IPS-11a (cell line): ENCODE data around the gene CKB.

Experiments used
- H3K4me3 ChIP-seq: one replicate; pipeline ENCODE4 v1.5.1; 2013; ENCODE audit warnings: low read depth, low read length, control low read depth

Gene CKB

GRCh38 chr14:103550451-103551337, 28.1 kb upstream of the CKB start:
- no peak overlapping the region for H3K4me3 ChIP-seq

GRCh38 chr14:103549361-103550311, 27.0 kb upstream of the CKB start:
- H3K4me3 ChIP-seq, result no peak overlapping the region

- no peak overlapping the region for H3K4me3 ChIP-seq
Measured at GRCh38 chr14:103548463-103549351, 26.1 kb upstream of the CKB start.

GRCh38 chr14:103547941-103548462, 25.4 kb upstream of the CKB start:
- no peak overlapping the region for H3K4me3 ChIP-seq

GRCh38 chr14:103547455-103547940, 24.9 kb upstream of the CKB start:
- H3K4me3 ChIP-seq, result no peak overlapping the region

- H3K4me3 ChIP-seq, result no peak overlapping the region
Measured at GRCh38 chr14:103546652-103547454, 24.2 kb upstream of the CKB start.

GRCh38 chr14:103545915-103546651, 23.5 kb upstream of the CKB start:
- no peak overlapping the region for H3K4me3 ChIP-seq

- no peak overlapping the region for H3K4me3 ChIP-seq
Measured at GRCh38 chr14:103545219-103545914, 22.7 kb upstream of the CKB start.

- H3K4me3 ChIP-seq, result no peak overlapping the region
Measured at GRCh38 chr14:103544388-103545218, 22.0 kb upstream of the CKB start.

GRCh38 chr14:103543721-103544387, 21.2 kb upstream of the CKB start:
- no peak overlapping the region for H3K4me3 ChIP-seq

GRCh38 chr14:103543140-103543539, 20.5 kb upstream of the CKB start:
- H3K4me3 ChIP-seq, result no peak overlapping the region

GRCh38 chr14:103542605-103543088, 20.0 kb upstream of the CKB start:
- H3K4me3 ChIP-seq, result no peak overlapping the region

- no peak overlapping the region for H3K4me3 ChIP-seq
Measured at GRCh38 chr14:103541709-103542604, 19.3 kb upstream of the CKB start.

GRCh38 chr14:103540821-103541708, 18.4 kb upstream of the CKB start:
- no peak overlapping the region for H3K4me3 ChIP-seq
